Uterus (tissue), 2 donors: ENCODE results near the gene NHSL1.

Experiments used
- CTCF ChIP-seq, 4 experiments: fragments of 200-600 bp in 2 of 4; fragments of 450-650 bp in 2 of 4; sonication (generic) in 2 of 4; IDR thresholded peaks; one replicate each; pipeline ENCODE4 v1.5.1; 2016 to 2019; ENCODE audit warnings: antibody characterized with exemption in 4 of 4, mild to moderate bottlenecking in 2 of 4, moderate library complexity in 1 of 4
- POLR2A ChIP-seq, 2 donors: fragments of 450-650 bp; IDR thresholded peaks; one replicate each; pipeline ENCODE4 v1.6.1; 2016; ENCODE audit warnings: antibody characterized with exemption in 2 of 2, mild to moderate bottlenecking in 1 of 2, moderate library complexity in 1 of 2

GRCh38 chr6:138514860-138515540 is 15.7 kb upstream of the NHSL1 start:
- TF ChIP-seq CTCF (IDR thresholded peaks at IDR 0.05) (no peak), POLR2A (IDR thresholded peaks at IDR 0.05) (no peak)
